Adrenal gland (tissue), 5 donors: ENCODE measurements around the gene PRB4.

Experiments used
- POLR2A ChIP-seq, 2 donors: fragments of 450-650 bp; IDR thresholded peaks; one replicate each; pipeline ENCODE4 v1.6.1; 2017; ENCODE audit warnings: antibody characterized with exemption in 2 of 2, mild to moderate bottlenecking in 2 of 2, moderate library complexity in 1 of 2
- TF ChIP-seq, protein P1 (sequence below), 6 experiments: fragments of 450-650 bp in 4 of 6; fragments of 200-600 bp in 2 of 6; sonication (generic) in 1 of 6; IDR thresholded peaks; 1 replicate in 5 of 6; 2 replicates in 1 of 6; pipeline versions ENCODE4 v1.5.1 to v1.8.0; 2016 to 2021; ENCODE audit warnings: antibody characterized with exemption in 6 of 6, mild to moderate bottlenecking in 2 of 6, moderate library complexity in 1 of 6
- donor health status: DM: no; HTN: no; CAD: no.

DNA sequence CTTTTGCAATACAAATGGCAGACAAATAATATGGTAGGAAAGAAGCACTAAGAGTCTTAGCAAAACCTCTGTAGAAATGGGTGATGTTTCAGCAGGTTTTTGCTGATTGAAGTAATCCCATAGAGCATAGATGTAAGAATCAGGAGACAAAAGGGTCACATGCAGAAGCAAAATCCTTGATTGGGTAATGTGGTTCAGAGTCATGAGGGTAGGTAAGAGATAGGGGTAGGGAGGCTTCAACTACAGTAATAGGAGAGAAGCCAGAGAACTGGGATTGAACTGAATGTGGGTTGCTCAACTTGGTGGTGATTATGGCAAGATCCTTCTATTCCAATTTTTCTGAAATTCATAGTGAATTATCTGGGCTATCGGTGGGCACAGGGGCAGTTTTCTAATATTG lies 45.7 kb downstream of the PRB4 start:
- no peak for TF ChIP-seq POLR2A (IDR thresholded peaks at IDR 0.05)
- TF ChIP-seq, protein P1, sequence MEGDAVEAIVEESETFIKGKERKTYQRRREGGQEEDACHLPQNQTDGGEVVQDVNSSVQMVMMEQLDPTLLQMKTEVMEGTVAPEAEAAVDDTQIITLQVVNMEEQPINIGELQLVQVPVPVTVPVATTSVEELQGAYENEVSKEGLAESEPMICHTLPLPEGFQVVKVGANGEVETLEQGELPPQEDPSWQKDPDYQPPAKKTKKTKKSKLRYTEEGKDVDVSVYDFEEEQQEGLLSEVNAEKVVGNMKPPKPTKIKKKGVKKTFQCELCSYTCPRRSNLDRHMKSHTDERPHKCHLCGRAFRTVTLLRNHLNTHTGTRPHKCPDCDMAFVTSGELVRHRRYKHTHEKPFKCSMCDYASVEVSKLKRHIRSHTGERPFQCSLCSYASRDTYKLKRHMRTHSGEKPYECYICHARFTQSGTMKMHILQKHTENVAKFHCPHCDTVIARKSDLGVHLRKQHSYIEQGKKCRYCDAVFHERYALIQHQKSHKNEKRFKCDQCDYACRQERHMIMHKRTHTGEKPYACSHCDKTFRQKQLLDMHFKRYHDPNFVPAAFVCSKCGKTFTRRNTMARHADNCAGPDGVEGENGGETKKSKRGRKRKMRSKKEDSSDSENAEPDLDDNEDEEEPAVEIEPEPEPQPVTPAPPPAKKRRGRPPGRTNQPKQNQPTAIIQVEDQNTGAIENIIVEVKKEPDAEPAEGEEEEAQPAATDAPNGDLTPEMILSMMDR (IDR thresholded peaks at IDR 0.05), result no peak
